SJSA1 (cell line): ENCODE results near the gene POPDC2. TPM values are rescaled to one million over a fixed set of nuclear protein-coding genes. Genes with fewer than 3 reads are reported as not detected.

Experiments
- DNase-seq, 2 experiments: peaks; one replicate each; pipeline ENCODE4 v3.0.0-alpha.2; 2015 to 2020; ENCODE audit warnings: low spot score in 2 of 2, low read depth in 1 of 2
- H3K27ac ChIP-seq: fragments of 250-450 bp; sonication (Bioruptor Pico); 2 replicates; pipeline ENCODE4 v1.5.1; 2020; ENCODE audit warnings: mild to moderate bottlenecking, moderate library complexity
- H3K27me3 ChIP-seq: fragments of 250-450 bp; sonication (Bioruptor Pico); replicated peaks from 2 replicates; pipeline ENCODE4 v1.5.1; 2020; ENCODE audit warnings: mild to moderate bottlenecking, moderate library complexity
- H3K36me3 ChIP-seq: fragments of 250-450 bp; sonication (Bioruptor Pico); 2 replicates; pipeline ENCODE4 v1.5.1; 2020; ENCODE audit warnings: mild to moderate bottlenecking
- H3K4me1 ChIP-seq: fragments of 250-450 bp; sonication (Bioruptor Pico); replicated peaks from 2 replicates; pipeline ENCODE4 v1.6.1; 2021; ENCODE audit warnings: mild to moderate bottlenecking
- H3K4me3 ChIP-seq: fragments of 250-450 bp; sonication (Bioruptor Pico); 2 replicates; pipeline ENCODE4 v1.5.1; 2020; ENCODE audit warnings: mild to moderate bottlenecking
- H3K9me3 ChIP-seq: fragments of 250-450 bp; sonication (Bioruptor Pico); replicated peaks from 2 replicates; pipeline ENCODE4 v1.5.1; 2020; ENCODE audit warnings: mild to moderate bottlenecking
- total RNA-seq: library from RNA; depleted of rRNA; stranded (reverse); fragments of >200 nt; shearing (Covaris generic); gene quantifications from 2 replicates; pipeline ENCODE4 v1.2.3, GENCODE V29; 2014

Gene POPDC2
- total RNA-seq, 1 experiment from 2014 or later = 0.97 TPM

- Histone ChIP-seq H3K4me3 (no peak overlapping the region), H3K36me3 (no peaks in the 10 kb centered on the region), H3K9me3 (no peaks in the 10 kb centered on the region), H3K4me1 (peaks cover 9% of the 10 kb centered on the region), H3K27me3 (no peaks in the 10 kb centered on the region), H3K27ac (no peak overlapping the region)
- DNase-seq = no peak
These were observed 34.2 kb downstream of the POPDC2 start for GRCh38 chr3:119626196-119626595.

- no peaks in the 10 kb centered on the region for H3K27me3 ChIP-seq
- no peak overlapping the region for H3K4me3 ChIP-seq
- no peaks in the 10 kb centered on the region for H3K9me3 ChIP-seq
- no peak for DNase-seq
- H3K36me3 ChIP-seq = no peaks in the 10 kb centered on the region
- no peak overlapping the region for H3K27ac ChIP-seq
- H3K4me1 ChIP-seq = peaks cover 8% of the 10 kb centered on the region; the same call in 1 of the 2 replicates
These were observed 34.8 kb downstream of the POPDC2 start for GRCh38 chr3:119625451-119626153.

- Histone ChIP-seq H3K9me3 (no peaks in the 10 kb centered on the region), H3K36me3 (no peaks in the 10 kb centered on the region), H3K27me3 (no peaks in the 10 kb centered on the region), H3K4me3 (no peak overlapping the region), H3K27ac (no peak overlapping the region), H3K4me1 (0 out of 2 replicates have a peak, but pooled peaks cover 5% of the 10 kb centered on the region)
- no peak for DNase-seq
These were observed 36.2 kb downstream of the POPDC2 start for GRCh38 chr3:119624002-119624720.

GRCh38 chr3:119620899-119621298 is 39.5 kb downstream of the POPDC2 start:
- no peak overlapping the region for H3K27ac ChIP-seq
- DNase-seq = no peak
- no peak overlapping the region for H3K4me3 ChIP-seq
- no peaks in the 10 kb centered on the region for H3K9me3 ChIP-seq
- H3K27me3 ChIP-seq = no peaks in the 10 kb centered on the region
- no peaks in the 10 kb centered on the region for H3K36me3 ChIP-seq
- H3K4me1 ChIP-seq = no peaks in the 10 kb centered on the region

GRCh38 chr3:119619094-119619493 is 41.3 kb downstream of the POPDC2 start:
- H3K4me1 ChIP-seq = no peaks in the 10 kb centered on the region
- H3K4me3 ChIP-seq = no peak overlapping the region
- no peaks in the 10 kb centered on the region for H3K9me3 ChIP-seq
- no peak for DNase-seq
- no peak overlapping the region for H3K27ac ChIP-seq
- H3K27me3 ChIP-seq = no peaks in the 10 kb centered on the region
- no peaks in the 10 kb centered on the region for H3K36me3 ChIP-seq

GRCh38 chr3:119616056-119616455 is 44.3 kb downstream of the POPDC2 start:
- H3K9me3 ChIP-seq = no peaks in the 10 kb centered on the region
- no peaks in the 10 kb centered on the region for H3K4me1 ChIP-seq
- H3K36me3 ChIP-seq = no peaks in the 10 kb centered on the region
- H3K4me3 ChIP-seq = no peak overlapping the region
- DNase-seq = no peak
- H3K27me3 ChIP-seq = no peaks in the 10 kb centered on the region
- H3K27ac ChIP-seq = no peak overlapping the region

GRCh38 chr3:119613872-119614271 is 46.5 kb downstream of the POPDC2 start:
- Histone ChIP-seq H3K27me3 (no peaks in the 10 kb centered on the region), H3K4me1 (no peaks in the 10 kb centered on the region), H3K4me3 (no peak overlapping the region), H3K27ac (no peak overlapping the region), H3K36me3 (no peaks in the 10 kb centered on the region), H3K9me3 (no peaks in the 10 kb centered on the region)
- DNase-seq = no peak

GRCh38 chr3:119613201-119613600 is 47.2 kb downstream of the POPDC2 start:
- Histone ChIP-seq H3K4me1 (no peaks in the 10 kb centered on the region), H3K36me3 (no peaks in the 10 kb centered on the region)

GRCh38 chr3:119611664-119612063 is 48.7 kb downstream of the POPDC2 start:
- no peak for DNase-seq
- Histone ChIP-seq H3K9me3 (no peaks in the 10 kb centered on the region), H3K4me1 (no peaks in the 10 kb centered on the region), H3K4me3 (no peak overlapping the region), H3K27me3 (no peaks in the 10 kb centered on the region), H3K27ac (no peak overlapping the region), H3K36me3 (no peaks in the 10 kb centered on the region)

More at GRCh38 chr3:119613201-119613600, 47.2 kb downstream of the POPDC2 start:
- Histone ChIP-seq H3K27me3 (no peaks in the 10 kb centered on the region), H3K4me3 (no peak overlapping the region), H3K9me3 (no peaks in the 10 kb centered on the region), H3K27ac (no peak overlapping the region)
- DNase-seq = no peak

GRCh38 chr3:119609301-119609700 is 51.1 kb downstream of the POPDC2 start:
- Histone ChIP-seq H3K27me3 (no peaks in the 10 kb centered on the region), H3K4me3 (no peak overlapping the region), H3K36me3 (no peaks in the 10 kb centered on the region), H3K4me1 (peaks cover 8% of the 10 kb centered on the region), H3K9me3 (no peaks in the 10 kb centered on the region), H3K27ac (no peak overlapping the region)
- no peak for DNase-seq

- Histone ChIP-seq H3K4me3 (no peak overlapping the region), H3K4me1 (peaks cover 8% of the 10 kb centered on the region), H3K9me3 (no peaks in the 10 kb centered on the region), H3K36me3 (no peaks in the 10 kb centered on the region), H3K27ac (no peak overlapping the region), H3K27me3 (no peaks in the 10 kb centered on the region)
- DNase-seq = no peak
These were observed 51.9 kb downstream of the POPDC2 start for GRCh38 chr3:119608405-119609000.

- H3K36me3 ChIP-seq = no peaks in the 10 kb centered on the region
- peaks cover 8% of the 10 kb centered on the region for H3K4me1 ChIP-seq
- H3K4me3 ChIP-seq = no peak overlapping the region
- H3K27me3 ChIP-seq = no peaks in the 10 kb centered on the region
- peak in 1 of 2 experiments; percentile 33 for DNase-seq
- H3K27ac ChIP-seq = no peak overlapping the region
- no peaks in the 10 kb centered on the region for H3K9me3 ChIP-seq
These were observed 55.5 kb downstream of the POPDC2 start for GRCh38 chr3:119604878-119605277.

- H3K27ac ChIP-seq = no peak overlapping the region
- no peak overlapping the region for H3K4me3 ChIP-seq
- H3K27me3 ChIP-seq = no peaks in the 10 kb centered on the region
- no peak for DNase-seq
- peaks cover 11% of the 10 kb centered on the region for H3K4me1 ChIP-seq
- H3K36me3 ChIP-seq = no peaks in the 10 kb centered on the region
- no peaks in the 10 kb centered on the region for H3K9me3 ChIP-seq
These were observed 57.7 kb downstream of the POPDC2 start for GRCh38 chr3:119602676-119603075.

- no peak overlapping the region for H3K27ac ChIP-seq
- no peak overlapping the region for H3K4me3 ChIP-seq
- H3K27me3 ChIP-seq = no peaks in the 10 kb centered on the region
- peaks cover 21% of the 10 kb centered on the region for H3K4me1 ChIP-seq
- no peaks in the 10 kb centered on the region for H3K36me3 ChIP-seq
- DNase-seq = no peak
- H3K9me3 ChIP-seq = no peaks in the 10 kb centered on the region
These were observed 59.2 kb downstream of the POPDC2 start for GRCh38 chr3:119601154-119601553.
